Measurements from ENCODE around the gene UTP25.

UTP25 gene

DNA sequence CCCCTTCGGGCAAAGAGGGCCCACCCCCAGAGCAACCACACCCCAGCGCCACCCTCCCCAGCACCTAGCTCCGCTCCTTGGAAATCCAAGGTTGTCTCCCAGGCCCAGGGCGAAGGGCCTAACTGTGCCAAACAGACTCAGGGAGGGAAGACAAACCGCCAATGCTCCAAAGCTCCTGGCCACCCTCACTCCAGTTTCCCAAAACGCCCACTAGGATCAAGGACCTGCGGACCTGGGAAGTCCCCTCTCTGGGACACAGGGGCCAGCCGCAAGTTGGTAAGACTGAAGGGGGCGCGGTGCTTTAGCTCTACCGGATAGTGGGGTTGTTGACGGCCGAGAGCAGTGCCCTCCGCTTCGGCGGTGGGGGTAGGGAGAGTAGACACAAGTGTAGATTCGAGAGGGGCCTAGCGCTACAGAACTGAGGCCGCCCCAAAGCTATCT, 22.4 kb upstream of the UTP25 start:
- H3K4me1 Mint-ChIP-seq = peaks cover 7% of the 10 kb centered on the region
- no peaks in the 10 kb centered on the region for H3K36me3 Mint-ChIP-seq (ENCODE audit: low read depth)
- peak overlapping the region; percentile 81 for H3K4me3 Mint-ChIP-seq
- no peaks in the 10 kb centered on the region for H3K9me3 Mint-ChIP-seq
- no peak for DNase-seq
- peak overlapping the region; percentile 29 for H3K27ac Mint-ChIP-seq
- H3K27me3 Mint-ChIP-seq (ENCODE audit: low read depth, poor library complexity) = peaks cover 68% of the 10 kb centered on the region
- no peak for TF ChIP-seq CTCF (IDR thresholded peaks at IDR 0.05)

DNA sequence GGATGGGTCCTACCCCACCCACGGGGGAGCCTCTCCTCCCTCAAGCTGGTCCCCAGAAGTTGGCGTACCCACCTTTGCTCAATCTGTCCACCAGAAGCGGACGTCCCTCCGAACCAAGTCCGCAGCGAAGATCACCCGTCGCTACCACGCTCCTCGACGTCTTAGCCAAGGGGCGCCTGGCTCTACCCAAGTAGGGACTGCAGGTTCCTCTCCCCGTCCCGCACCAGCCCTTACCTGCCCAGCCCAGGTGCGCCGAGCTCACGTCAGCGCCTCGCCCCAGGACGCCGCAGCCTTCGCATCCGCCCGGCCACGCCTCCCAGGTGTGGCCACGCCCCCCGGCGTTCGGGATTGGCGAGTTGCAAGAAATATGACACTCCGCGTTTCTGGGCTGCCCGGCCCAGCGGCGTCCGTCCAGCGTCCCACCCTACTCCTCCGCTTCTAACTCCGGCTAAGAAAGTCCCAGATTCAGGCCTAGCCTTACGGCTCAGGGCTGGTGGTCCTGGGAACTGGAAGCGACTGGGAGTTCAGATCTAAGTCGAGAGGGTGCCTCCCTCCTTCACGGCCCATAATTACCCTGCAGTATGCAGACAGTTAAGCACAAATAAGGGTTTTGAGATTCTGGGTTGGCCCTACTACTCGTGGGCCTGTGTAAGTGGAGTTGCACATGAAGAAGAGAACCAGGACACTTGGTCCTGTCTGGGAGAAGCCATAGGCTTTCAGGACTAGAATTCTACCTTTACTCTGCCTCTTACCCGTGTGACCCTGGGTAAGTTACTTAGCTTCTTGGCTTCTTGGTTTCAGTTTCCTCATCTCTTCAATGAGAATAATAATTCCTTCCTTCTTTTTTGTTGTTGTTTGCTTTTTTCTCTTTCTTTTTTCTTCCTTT, 21.7 kb upstream of the UTP25 start, which contains the start of gene IRF6:
IRF6 (minus strand) TSS at position 268 of the 886 bp plus-strand sequence. CDS start 4,729 bp downstream, outside the sequence.
- TF ChIP-seq CTCF (IDR thresholded peaks at IDR 0.05) = no peak
- Mint-ChIP-seq H3K36me3 (ENCODE audit: low read depth) (no peaks in the 10 kb centered on the region), H3K27ac (peak within 1 kb of the TSS; percentile 29), H3K4me3 (peak within 1 kb of the TSS; percentile 81), H3K9me3 (no peaks in the 10 kb centered on the region), H3K4me1 (peaks cover 7% of the 10 kb centered on the region), H3K27me3 (ENCODE audit: low read depth, poor library complexity) (peaks cover 66% of the 10 kb centered on the region)
- peak; percentile 93 for DNase-seq

GRCh38 chr1:209807509-209807908, 20.3 kb upstream of the UTP25 start:
- Mint-ChIP-seq H3K27me3 (ENCODE audit: low read depth, poor library complexity) (peaks cover 57% of the 10 kb centered on the region), H3K9me3 (no peaks in the 10 kb centered on the region), H3K4me3 (no peak overlapping the region), H3K27ac (no peak overlapping the region), H3K36me3 (ENCODE audit: low read depth) (no peaks in the 10 kb centered on the region), H3K4me1 (peaks cover 7% of the 10 kb centered on the region)
- TF ChIP-seq CTCF (IDR thresholded peaks at IDR 0.05) = no peak
- DNase-seq = no peak

GRCh38 chr1:209808059-209808581, 19.7 kb upstream of the UTP25 start:
- peaks cover 7% of the 10 kb centered on the region for H3K4me1 Mint-ChIP-seq
- no peaks in the 10 kb centered on the region for H3K36me3 Mint-ChIP-seq (ENCODE audit: low read depth)
- no peak for TF ChIP-seq CTCF (IDR thresholded peaks at IDR 0.05)
- peaks cover 52% of the 10 kb centered on the region for H3K27me3 Mint-ChIP-seq (ENCODE audit: low read depth, poor library complexity)
- no peak overlapping the region for H3K4me3 Mint-ChIP-seq
- no peaks in the 10 kb centered on the region for H3K9me3 Mint-ChIP-seq
- H3K27ac Mint-ChIP-seq = no peak overlapping the region
- DNase-seq = no peak

DNA sequence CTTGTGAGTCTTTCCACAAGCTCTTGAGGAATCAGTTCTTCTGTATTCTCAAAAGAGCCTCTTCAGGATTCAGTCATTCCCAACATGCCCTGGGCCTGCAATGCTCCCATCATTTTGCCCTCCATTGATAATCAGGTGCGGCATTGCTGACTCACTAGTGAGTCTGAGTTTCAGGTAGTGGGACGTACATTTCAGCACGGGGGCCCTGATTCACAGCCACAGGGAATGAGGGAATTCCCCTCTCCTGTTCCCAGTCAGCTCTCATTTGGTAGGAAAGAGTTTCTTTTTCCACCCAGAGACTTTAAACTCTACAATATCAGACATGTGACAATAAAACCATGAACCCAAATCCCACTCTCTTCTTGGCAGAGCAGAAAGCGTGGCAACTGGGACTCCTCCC, 18.2 kb upstream of the UTP25 start:
- TF ChIP-seq CTCF (IDR thresholded peaks at IDR 0.05) = no peak
- H3K27me3 Mint-ChIP-seq (ENCODE audit: low read depth, poor library complexity) = peaks cover 45% of the 10 kb centered on the region
- peaks cover 7% of the 10 kb centered on the region for H3K4me1 Mint-ChIP-seq
- H3K4me3 Mint-ChIP-seq = no peak overlapping the region
- no peaks in the 10 kb centered on the region for H3K36me3 Mint-ChIP-seq (ENCODE audit: low read depth)
- H3K27ac Mint-ChIP-seq = no peak overlapping the region
- no peaks in the 10 kb centered on the region for H3K9me3 Mint-ChIP-seq
- no peak for DNase-seq
